Measurements from ENCODE around the gene PRKD1. TPM values are rescaled to one million over a fixed set of nuclear protein-coding genes. Genes with fewer than 3 reads are reported as not detected.

PRKD1 gene
- total and polyA plus RNA-seq, 2 donors = 2.5 to 5.6 TPM

- H3K27me3 ChIP-seq (ENCODE audit: control insufficient read depth in 2 of 2, insufficient read depth in 1 of 2, low read length in 1 of 2) = no peaks in the 10 kb centered on the region
- no peaks in the 10 kb centered on the region for H3K4me1 ChIP-seq (ENCODE audit: control insufficient read depth in 2 of 2, insufficient read depth in 2 of 2, low read length in 2 of 2)
- no peak overlapping the region for H3K27ac ChIP-seq (ENCODE audit: low read depth in 1 of 2, low read length in 1 of 2)
- no peak overlapping the region for H3K4me3 ChIP-seq (ENCODE audit: low read length in 2 of 2)
- 93% methylated on average over 3 of the region's 3 CpGs for WGBS
- H3K9me3 ChIP-seq (ENCODE audit: control insufficient read depth in 2 of 2, insufficient read depth in 1 of 2, low read length in 1 of 2) = peaks cover 0 to under 1% of the 10 kb centered on the region in 2 donors
- DNase-seq (ENCODE audit: low read depth in 6 of 9, low spot score in 9 of 9) = no peak
- no peaks in the 10 kb centered on the region for H3K36me3 ChIP-seq (ENCODE audit: control insufficient read depth in 2 of 2, insufficient read depth in 2 of 2, low read length in 1 of 2)
These were observed 300.5 kb downstream of the PRKD1 start for GRCh38 chr14:29627137-29627536.

GRCh38 chr14:29618323-29619067 lies 309.2 kb downstream of the PRKD1 start:
- Histone ChIP-seq H3K9me3 (ENCODE audit: control insufficient read depth in 2 of 2, insufficient read depth in 1 of 2, low read length in 1 of 2) (peaks cover 0 to 3% of the 10 kb centered on the region in 2 donors), H3K36me3 (ENCODE audit: control insufficient read depth in 2 of 2, insufficient read depth in 2 of 2, low read length in 1 of 2) (no peaks in the 10 kb centered on the region), H3K27ac (ENCODE audit: low read depth in 1 of 2, low read length in 1 of 2) (no peak overlapping the region), H3K4me3 (ENCODE audit: low read length in 2 of 2) (no peak overlapping the region), H3K4me1 (ENCODE audit: control insufficient read depth in 2 of 2, insufficient read depth in 2 of 2, low read length in 2 of 2) (no peaks in the 10 kb centered on the region), H3K27me3 (ENCODE audit: control insufficient read depth in 2 of 2, insufficient read depth in 1 of 2, low read length in 1 of 2) (no peaks in the 10 kb centered on the region)
- 91% methylated on average over 4 of the region's 4 CpGs for WGBS
- no peak for DNase-seq (ENCODE audit: low read depth in 6 of 9, low spot score in 9 of 9)

GRCh38 chr14:29616922-29617321 lies 310.7 kb downstream of the PRKD1 start:
- H3K4me3 ChIP-seq (ENCODE audit: low read length in 2 of 2) = no peak overlapping the region
- H3K4me1 ChIP-seq (ENCODE audit: control insufficient read depth in 2 of 2, insufficient read depth in 2 of 2, low read length in 2 of 2) = no peaks in the 10 kb centered on the region
- no peaks in the 10 kb centered on the region for H3K27me3 ChIP-seq (ENCODE audit: control insufficient read depth in 2 of 2, insufficient read depth in 1 of 2, low read length in 1 of 2)
- no peak overlapping the region for H3K27ac ChIP-seq (ENCODE audit: low read depth in 1 of 2, low read length in 1 of 2)
- peaks cover 0 to under 1% of the 10 kb centered on the region in 2 donors for H3K9me3 ChIP-seq (ENCODE audit: control insufficient read depth in 2 of 2, insufficient read depth in 1 of 2, low read length in 1 of 2)
- no peaks in the 10 kb centered on the region for H3K36me3 ChIP-seq (ENCODE audit: control insufficient read depth in 2 of 2, insufficient read depth in 2 of 2, low read length in 1 of 2)
- DNase-seq (ENCODE audit: low read depth in 6 of 9, low spot score in 9 of 9) = no peak

GRCh38 chr14:29608861-29609260 lies 318.8 kb downstream of the PRKD1 start:
- H3K4me3 ChIP-seq (ENCODE audit: low read length in 2 of 2) = no peak overlapping the region

GRCh38 chr14:29607169-29607568 lies 320.5 kb downstream of the PRKD1 start:
- no peak overlapping the region for H3K27ac ChIP-seq (ENCODE audit: low read depth in 1 of 2, low read length in 1 of 2)
- no peaks in the 10 kb centered on the region for H3K27me3 ChIP-seq (ENCODE audit: control insufficient read depth in 2 of 2, insufficient read depth in 1 of 2, low read length in 1 of 2)
- WGBS = 94% methylated on average over 5 of the region's 5 CpGs
- no peaks in the 10 kb centered on the region for H3K9me3 ChIP-seq (ENCODE audit: control insufficient read depth in 2 of 2, insufficient read depth in 1 of 2, low read length in 1 of 2)
- H3K4me1 ChIP-seq (ENCODE audit: control insufficient read depth in 2 of 2, insufficient read depth in 2 of 2, low read length in 2 of 2) = no peaks in the 10 kb centered on the region
- no peak overlapping the region for H3K4me3 ChIP-seq (ENCODE audit: low read length in 2 of 2)
- no peaks in the 10 kb centered on the region for H3K36me3 ChIP-seq (ENCODE audit: control insufficient read depth in 2 of 2, insufficient read depth in 2 of 2, low read length in 1 of 2)
- no peak for DNase-seq (ENCODE audit: low read depth in 6 of 9, low spot score in 9 of 9)

More at GRCh38 chr14:29608861-29609260, 318.8 kb downstream of the PRKD1 start:
- Histone ChIP-seq H3K27me3 (ENCODE audit: control insufficient read depth in 2 of 2, insufficient read depth in 1 of 2, low read length in 1 of 2) (no peaks in the 10 kb centered on the region), H3K4me1 (ENCODE audit: control insufficient read depth in 2 of 2, insufficient read depth in 2 of 2, low read length in 2 of 2) (no peaks in the 10 kb centered on the region), H3K9me3 (ENCODE audit: control insufficient read depth in 2 of 2, insufficient read depth in 1 of 2, low read length in 1 of 2) (no peaks in the 10 kb centered on the region), H3K36me3 (ENCODE audit: control insufficient read depth in 2 of 2, insufficient read depth in 2 of 2, low read length in 1 of 2) (no peaks in the 10 kb centered on the region), H3K27ac (ENCODE audit: low read depth in 1 of 2, low read length in 1 of 2) (no peak overlapping the region)
- DNase-seq (ENCODE audit: low read depth in 6 of 9, low spot score in 9 of 9) = no peak
- 74% methylated on average over 2 of the region's 2 CpGs for WGBS

- Histone ChIP-seq H3K4me1 (ENCODE audit: control insufficient read depth in 2 of 2, insufficient read depth in 2 of 2, low read length in 2 of 2) (no peaks in the 10 kb centered on the region), H3K27me3 (ENCODE audit: control insufficient read depth in 2 of 2, insufficient read depth in 1 of 2, low read length in 1 of 2) (no peaks in the 10 kb centered on the region), H3K27ac (ENCODE audit: low read depth in 1 of 2, low read length in 1 of 2) (no peak overlapping the region), H3K36me3 (ENCODE audit: control insufficient read depth in 2 of 2, insufficient read depth in 2 of 2, low read length in 1 of 2) (no peaks in the 10 kb centered on the region), H3K9me3 (ENCODE audit: control insufficient read depth in 2 of 2, insufficient read depth in 1 of 2, low read length in 1 of 2) (no peaks in the 10 kb centered on the region), H3K4me3 (ENCODE audit: low read length in 2 of 2) (no peak overlapping the region)
- 97% methylated on average over 3 of the region's 3 CpGs for WGBS
- no peak for DNase-seq (ENCODE audit: low read depth in 6 of 9, low spot score in 9 of 9)
These were observed 324.0 kb downstream of the PRKD1 start for GRCh38 chr14:29603696-29604095.

GRCh38 chr14:29601616-29602015 lies 326.0 kb downstream of the PRKD1 start:
- Histone ChIP-seq H3K4me1 (ENCODE audit: control insufficient read depth in 2 of 2, insufficient read depth in 2 of 2, low read length in 2 of 2) (no peaks in the 10 kb centered on the region), H3K4me3 (ENCODE audit: low read length in 2 of 2) (no peak overlapping the region), H3K27ac (ENCODE audit: low read depth in 1 of 2, low read length in 1 of 2) (no peak overlapping the region), H3K9me3 (ENCODE audit: control insufficient read depth in 2 of 2, insufficient read depth in 1 of 2, low read length in 1 of 2) (no peaks in the 10 kb centered on the region), H3K36me3 (ENCODE audit: control insufficient read depth in 2 of 2, insufficient read depth in 2 of 2, low read length in 1 of 2) (no peaks in the 10 kb centered on the region), H3K27me3 (ENCODE audit: control insufficient read depth in 2 of 2, insufficient read depth in 1 of 2, low read length in 1 of 2) (no peaks in the 10 kb centered on the region)
- 93% methylated on average over 5 of the region's 5 CpGs for WGBS
- DNase-seq (ENCODE audit: low read depth in 6 of 9, low spot score in 9 of 9) = no peak

GRCh38 chr14:29587761-29588470 lies 339.7 kb downstream of the PRKD1 start:
- Histone ChIP-seq H3K36me3 (ENCODE audit: control insufficient read depth in 2 of 2, insufficient read depth in 2 of 2, low read length in 1 of 2) (no peaks in the 10 kb centered on the region), H3K9me3 (ENCODE audit: control insufficient read depth in 2 of 2, insufficient read depth in 1 of 2, low read length in 1 of 2) (no peaks in the 10 kb centered on the region), H3K4me1 (ENCODE audit: control insufficient read depth in 2 of 2, insufficient read depth in 2 of 2, low read length in 2 of 2) (no peaks in the 10 kb centered on the region), H3K27me3 (ENCODE audit: control insufficient read depth in 2 of 2, insufficient read depth in 1 of 2, low read length in 1 of 2) (no peaks in the 10 kb centered on the region), H3K4me3 (ENCODE audit: low read length in 2 of 2) (no peak overlapping the region), H3K27ac (ENCODE audit: low read depth in 1 of 2, low read length in 1 of 2) (no peak overlapping the region)
- DNase-seq (ENCODE audit: low read depth in 6 of 9, low spot score in 9 of 9) = no peak
- 94% methylated on average over 7 of the region's 7 CpGs for WGBS

- 90% methylated on average over 2 of the region's 2 CpGs for WGBS
- no peak overlapping the region for H3K27ac ChIP-seq (ENCODE audit: low read depth in 1 of 2, low read length in 1 of 2)
These were observed 340.6 kb downstream of the PRKD1 start for GRCh38 chr14:29587046-29587445.

More at GRCh38 chr14:29587046-29587445, 340.6 kb downstream of the PRKD1 start:
- Histone ChIP-seq H3K36me3 (ENCODE audit: control insufficient read depth in 2 of 2, insufficient read depth in 2 of 2, low read length in 1 of 2) (no peaks in the 10 kb centered on the region), H3K9me3 (ENCODE audit: control insufficient read depth in 2 of 2, insufficient read depth in 1 of 2, low read length in 1 of 2) (no peaks in the 10 kb centered on the region), H3K4me1 (ENCODE audit: control insufficient read depth in 2 of 2, insufficient read depth in 2 of 2, low read length in 2 of 2) (no peaks in the 10 kb centered on the region), H3K27me3 (ENCODE audit: control insufficient read depth in 2 of 2, insufficient read depth in 1 of 2, low read length in 1 of 2) (no peaks in the 10 kb centered on the region), H3K4me3 (ENCODE audit: low read length in 2 of 2) (no peak overlapping the region)
- no peak for DNase-seq (ENCODE audit: low read depth in 6 of 9, low spot score in 9 of 9)
